GM23248 (cell line): ENCODE measurements around the gene HEXIM1. TPM values are rescaled to one million over a fixed set of nuclear protein-coding genes. Genes with fewer than 3 reads are reported as not detected.

ENCODE experiments used
- DNase-seq: peaks from one replicate; pipeline ENCODE4 v3.0.0-alpha.2; 2015
- H2AFZ ChIP-seq: fragments of 200-600 bp; sonication (generic); 2 replicates; pipeline ENCODE4 v1.6.1; 2016; ENCODE audit warnings: antibody characterized with exemption
- H3F3A ChIP-seq: fragments of 200-600 bp; sonication (generic); 2 replicates; pipeline ENCODE4 v1.6.1; 2016; ENCODE audit warnings: mild to moderate bottlenecking, antibody characterized with exemption, mixed run types; ENCODE audit not compliant: insufficient read depth
- H3K27ac ChIP-seq: fragments of 200-600 bp; sonication (generic); 2 replicates; pipeline ENCODE4 v1.5.1; 2016; ENCODE audit warnings: mild to moderate bottlenecking
- H3K27me3 ChIP-seq: fragments of 200-600 bp; sonication (generic); replicated peaks from 2 replicates; pipeline ENCODE4 v1.6.1; 2016; ENCODE audit warnings: mild to moderate bottlenecking; ENCODE audit not compliant: insufficient read depth
- H3K36me3 ChIP-seq: fragments of 200-600 bp; sonication (generic); 2 replicates; pipeline ENCODE4 v1.6.1; 2016; ENCODE audit warnings: low read depth, mild to moderate bottlenecking
- H3K4me1 ChIP-seq: fragments of 200-600 bp; sonication (generic); 2 replicates; pipeline ENCODE4 v1.6.1; 2016; ENCODE audit warnings: mild to moderate bottlenecking; ENCODE audit not compliant: insufficient read depth
- H3K4me2 ChIP-seq: fragments of 200-600 bp; sonication (generic); one replicate; pipeline ENCODE4 v1.6.1; 2016; ENCODE audit warnings: mild to moderate bottlenecking; ENCODE audit not compliant: unreplicated experiment
- H3K4me3 ChIP-seq: fragments of 200-600 bp; sonication (generic); 2 replicates; pipeline ENCODE4 v1.5.1; 2016; ENCODE audit warnings: mild to moderate bottlenecking
- H3K79me2 ChIP-seq: fragments of 200-600 bp; sonication (generic); 2 replicates; pipeline ENCODE4 v1.6.1; 2016; ENCODE audit warnings: mild to moderate bottlenecking; ENCODE audit not compliant: insufficient read depth
- H3K9ac ChIP-seq: fragments of 200-600 bp; sonication (generic); 2 replicates; pipeline ENCODE4 v1.6.1; 2016; ENCODE audit warnings: mild to moderate bottlenecking
- H3K9me2 ChIP-seq: fragments of 200-600 bp; sonication (generic); 2 replicates; pipeline ENCODE4 v1.6.1; 2016; ENCODE audit warnings: mixed run types, mild to moderate bottlenecking, moderate library complexity; ENCODE audit not compliant: insufficient read depth
- H3K9me3 ChIP-seq: fragments of 200-600 bp; sonication (generic); one replicate; pipeline ENCODE4 v1.6.1; 2017; ENCODE audit warnings: low read depth
- H4K20me1 ChIP-seq: fragments of 200-600 bp; sonication (generic); 2 replicates; pipeline ENCODE4 v1.6.0; 2016; ENCODE audit not compliant: insufficient read depth
- EZH2 ChIP-seq: fragments of 200-600 bp; sonication (generic); IDR thresholded peaks from 2 replicates; pipeline ENCODE4 v1.6.1; 2018; ENCODE audit warnings: antibody characterized with exemption, mild to moderate bottlenecking; ENCODE audit not compliant: insufficient read depth, poor library complexity, severe bottlenecking
- EZH2phosphoT487 ChIP-seq: fragments of 200-600 bp; sonication (generic); IDR thresholded peaks from 2 replicates; pipeline ENCODE4 v1.6.1; 2018; ENCODE audit warnings: antibody characterized with exemption, moderate library complexity, mild to moderate bottlenecking, low read depth; ENCODE audit not compliant: insufficient read depth
- WGBS, 2 experiments: methylation state at CpG; one replicate each; pipeline ENCODE4 v1.1.6; 2015 to 2017; ENCODE audit warnings: low lambda C conversion rate in 2 of 2, low coverage in 1 of 2; ENCODE audit errors: missing lambda C conversion rate in 2 of 2; 5-methylcytosine and 5-hydroxymethylcytosine counted together
- in situ Hi-C: fragments of 300-500 bp; cut with MboI; formaldehyde crosslinking; loops from 2 replicates; pipeline ENCODE4 v1.15.0; 2020
- polyA plus RNA-seq: library from polyadenylated mRNA; unstranded; fragments of >200 nt; fragmentation: Nextera tagmentation; extraction: Ambion mirVana; gene quantifications from 2 replicates; pipeline ENCODE4 v1.2.1, GENCODE V29; 2016
- total RNA-seq: library from RNA; depleted of rRNA; stranded (reverse); fragments of >200 nt; shearing (Covaris generic); gene quantifications from 2 replicates; pipeline ENCODE4 v1.2.3, GENCODE V29; 2014

Gene HEXIM1
- total and polyA plus RNA-seq, 2 experiments from 2014 or later: 10.6 to 16.2 TPM

GRCh38 chr17:45117848-45118646, 30.2 kb upstream of the HEXIM1 start:
- Histone ChIP-seq H3K27ac (no peak overlapping the region), H3K79me2 (peaks cover 10% of the 10 kb centered on the region), H3K4me2 (no peak overlapping the region), H3K27me3 (no peaks in the 10 kb centered on the region), H2AFZ (no peak overlapping the region), H3K9ac (no peak overlapping the region), H3K4me1 (peaks cover 11% of the 10 kb centered on the region), H3K4me3 (no peak overlapping the region), H4K20me1 (no peaks in the 10 kb centered on the region), H3K9me3 (no peaks in the 10 kb centered on the region), H3K9me2 (no peaks in the 10 kb centered on the region), H3K36me3 (no peaks in the 10 kb centered on the region; the same call in 1 of the 2 replicates), H3F3A (no peaks in the 10 kb centered on the region)
- DNase-seq: no peak
- WGBS, 2 experiments: 88 to 91% methylated on average over 20 of the region's 20 CpGs
- in situ Hi-C loops: no loop called here
- TF ChIP-seq EZH2phosphoT487 (no peak), EZH2 (no peak)

DNA sequence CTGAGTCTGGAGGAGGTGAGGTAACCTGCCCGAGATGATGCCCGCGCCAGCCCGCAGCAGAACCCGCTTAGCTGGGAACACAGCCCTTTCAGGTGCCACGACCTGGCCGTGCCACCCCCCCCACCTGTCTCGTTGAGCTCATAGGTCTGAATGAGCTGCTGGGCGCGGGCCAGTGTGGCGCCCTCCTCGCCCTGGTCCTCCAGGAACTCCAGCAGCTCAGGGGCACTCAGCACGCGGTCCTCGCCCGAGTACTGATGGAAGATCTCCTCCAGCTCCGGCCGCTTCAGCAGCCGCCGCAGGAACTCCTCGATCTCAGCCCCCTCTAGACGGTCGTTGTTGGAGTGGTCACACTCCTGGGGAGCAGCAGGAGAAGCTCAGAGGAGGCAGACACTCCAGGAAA, 29.6 kb upstream of the HEXIM1 start:
- Histone ChIP-seq H3K9me2 (no peaks in the 10 kb centered on the region), H3F3A (no peaks in the 10 kb centered on the region), H3K4me3 (no peak overlapping the region), H4K20me1 (no peaks in the 10 kb centered on the region), H3K9me3 (no peaks in the 10 kb centered on the region), H3K36me3 (no peaks in the 10 kb centered on the region; the same call in 1 of the 2 replicates), H3K4me1 (peaks cover 18% of the 10 kb centered on the region), H3K79me2 (peaks cover 17% of the 10 kb centered on the region), H2AFZ (no peak overlapping the region), H3K4me2 (no peak overlapping the region), H3K9ac (no peak overlapping the region), H3K27me3 (no peaks in the 10 kb centered on the region), H3K27ac (no peak overlapping the region)
- in situ Hi-C loops: no loop called here
- no peak for TF ChIP-seq EZH2phosphoT487
- no peak for TF ChIP-seq EZH2
- DNase-seq: no peak
- 93 to 95% methylated on average over 23 of the region's 23 CpGs for WGBS, 2 experiments

- Histone ChIP-seq H3K27ac (no peak overlapping the region), H3K4me3 (no peak overlapping the region), H3K9ac (no peak overlapping the region), H4K20me1 (no peaks in the 10 kb centered on the region), H3K79me2 (peaks cover 27% of the 10 kb centered on the region), H3K9me2 (no peaks in the 10 kb centered on the region), H3K9me3 (no peaks in the 10 kb centered on the region), H3K27me3 (no peaks in the 10 kb centered on the region), H3K36me3 (no peaks in the 10 kb centered on the region; the same call in 1 of the 2 replicates), H3K4me2 (no peak overlapping the region), H2AFZ (no peak overlapping the region), H3F3A (no peaks in the 10 kb centered on the region), H3K4me1 (peaks cover 31% of the 10 kb centered on the region)
- DNase-seq: no peak
- WGBS, 2 experiments: 76 to 77% methylated on average over 8 of the region's 8 CpGs
- TF ChIP-seq EZH2: no peak
- TF ChIP-seq EZH2phosphoT487: no peak
- in situ Hi-C loops: loop anchor here (5.0 to 10.0 kb wide), 2 partner anchors 65 to 198 kb away; partner anchors contain the start of gene DCAKD
Measured at GRCh38 chr17:45119964-45120363, 28.3 kb upstream of the HEXIM1 start.

DNA sequence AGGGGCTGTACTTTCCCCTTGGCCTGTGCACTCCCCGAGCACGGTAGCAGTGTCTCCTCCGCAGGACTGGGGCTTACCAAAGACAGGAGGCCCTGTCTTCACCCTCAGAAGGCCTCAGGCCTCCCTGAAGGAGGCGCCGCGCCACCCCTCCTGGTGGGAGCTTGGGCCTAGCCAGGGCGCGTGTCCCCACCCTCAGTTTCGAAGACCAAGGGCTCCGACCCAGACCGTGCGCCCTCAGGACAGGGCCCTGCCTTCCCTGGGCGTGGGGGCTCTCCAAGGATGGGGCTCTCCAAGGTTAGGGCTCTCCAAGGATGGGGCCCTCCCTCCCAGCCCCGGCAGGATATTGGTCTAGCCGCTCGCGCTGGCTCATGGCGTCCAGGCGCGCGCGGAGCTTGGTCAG, 27.7 kb upstream of the HEXIM1 start:
- Histone ChIP-seq H3K4me1 (peaks cover 31% of the 10 kb centered on the region), H3K9me3 (no peaks in the 10 kb centered on the region), H3K9ac (no peak overlapping the region), H3K27me3 (no peaks in the 10 kb centered on the region), H3K27ac (no peak overlapping the region), H3K9me2 (no peaks in the 10 kb centered on the region), H2AFZ (no peak overlapping the region), H3K79me2 (peaks cover 33% of the 10 kb centered on the region), H3F3A (no peaks in the 10 kb centered on the region), H3K36me3 (no peaks in the 10 kb centered on the region; the same call in 1 of the 2 replicates), H3K4me3 (no peak overlapping the region), H4K20me1 (no peaks in the 10 kb centered on the region), H3K4me2 (no peak overlapping the region)
- TF ChIP-seq EZH2: no peak
- no peak for TF ChIP-seq EZH2phosphoT487
- in situ Hi-C loops: loop anchor here (5.0 to 10.0 kb wide), 2 partner anchors 66 to 198 kb away; partner anchors contain the start of gene DCAKD
- 97% methylated on average over 16 to 22 of the region's 22 CpGs for WGBS, 2 experiments
- DNase-seq: no peak
